IMR-90 (cell line): Measurements from ENCODE around the gene MLX.

Source experiments
- BHLHE40 ChIP-seq: fragments of 150-350 bp; IDR thresholded peaks from 2 replicates; pipeline ENCODE4 v1.6.1; 2016; ENCODE audit warnings: mild to moderate bottlenecking, low read depth, low read length
- CEBPB ChIP-seq: IDR thresholded peaks from 2 replicates; pipeline ENCODE4 v1.6.1; 2012; ENCODE audit warnings: low read depth, low read length, improper control_type of control experiment
- CHD1 ChIP-seq: IDR thresholded peaks from 2 replicates; pipeline ENCODE4 v1.6.1; 2012; ENCODE audit warnings: low read depth, low read length, improper control_type of control experiment
- CTCF ChIP-seq: conservative IDR thresholded peaks from 2 replicates; pipeline ENCODE4 v1.5.1; 2012; ENCODE audit warnings: mild to moderate bottlenecking, low read depth, low read length, improper control_type of control experiment
- ELK1 ChIP-seq: fragments of 150-350 bp; IDR thresholded peaks from 2 replicates; pipeline ENCODE4 v1.6.1; 2016; ENCODE audit warnings: low read depth, mild to moderate bottlenecking, low read length, moderate library complexity, borderline replicate concordance
- FOS ChIP-seq: fragments of 150-350 bp; IDR thresholded peaks from 2 replicates; pipeline ENCODE4 v1.6.1; 2016; ENCODE audit warnings: low read depth, low read length
- MAFK ChIP-seq: IDR thresholded peaks from 2 replicates; pipeline ENCODE4 v1.6.1; 2012; ENCODE audit warnings: low read depth, low read length, improper control_type of control experiment
- MXI1 ChIP-seq: IDR thresholded peaks from 2 replicates; pipeline ENCODE4 v1.6.1; 2012; ENCODE audit warnings: low read depth, mild to moderate bottlenecking, low read length, moderate library complexity, borderline replicate concordance
- POLR2A ChIP-seq: IDR thresholded peaks from 2 replicates; pipeline ENCODE4 v1.6.1; 2012; ENCODE audit warnings: mild to moderate bottlenecking, low read depth, low read length
- RAD21 ChIP-seq: IDR thresholded peaks from 2 replicates; pipeline ENCODE4 v1.6.1; 2012; ENCODE audit warnings: low read length, improper control_type of control experiment
- RCOR1 ChIP-seq: IDR thresholded peaks from 2 replicates; pipeline ENCODE4 v1.6.1; 2012; ENCODE audit warnings: mild to moderate bottlenecking, low read length, improper control_type of control experiment; ENCODE audit not compliant: insufficient replicate concordance
- RFX5 ChIP-seq: IDR thresholded peaks from 2 replicates; pipeline ENCODE4 v1.8.0; 2012; ENCODE audit warnings: low read depth, mild to moderate bottlenecking, low read length, moderate library complexity
- SMC3 ChIP-seq: fragments of 150-350 bp; IDR thresholded peaks from 2 replicates; pipeline ENCODE4 v1.6.1; 2016; ENCODE audit warnings: low read depth, mild to moderate bottlenecking, antibody characterized with exemption, low read length, moderate library complexity
- USF2 ChIP-seq: fragments of 150-350 bp; IDR thresholded peaks from 2 replicates; pipeline ENCODE4 v1.6.1; 2017; ENCODE audit warnings: mild to moderate bottlenecking, antibody characterized with exemption, low read length, low read depth

GRCh38 chr17:42522263-42522790, 44.6 kb upstream of the MLX start:
- no peak for TF ChIP-seq RFX5
- no peak for TF ChIP-seq CTCF
- no peak for TF ChIP-seq BHLHE40
- no peak for TF ChIP-seq CHD1
- TF ChIP-seq MXI1 = no peak
- no peak for TF ChIP-seq POLR2A
- TF ChIP-seq CEBPB = no peak
- TF ChIP-seq MAFK = no peak
- TF ChIP-seq RAD21 = no peak
- no peak for TF ChIP-seq FOS
- no peak for TF ChIP-seq USF2
- TF ChIP-seq SMC3 = no peak
- no peak for TF ChIP-seq RCOR1
- TF ChIP-seq ELK1 = no peak
